HEK293T (cell line): ENCODE measurements around the gene RGS11.

Experiments used
- CTCF ChIA-PET: fragments of 350-600 bp; formaldehyde crosslinking; extraction: SDS; loops from one replicate; lab custom pipeline; 2021; ENCODE audit warnings: antibody characterized with exemption, inconsistent platforms; lab: Yijun Ruan, JAX
- POLR2A ChIA-PET: fragments of 350-600 bp; formaldehyde crosslinking; extraction: SDS; loops from one replicate; lab custom pipeline; 2020; ENCODE audit warnings: antibody characterized with exemption, inconsistent platforms; lab: Yijun Ruan, JAX
- DNase-seq: peaks from one replicate; pipeline ENCODE4 v3.0.0; 2012; ENCODE audit warnings: mixed read lengths; ENCODE audit errors: extremely low spot score
- ARNT ChIP-seq: fragments of 450-650 bp; IDR thresholded peaks from 2 replicates; pipeline ENCODE4 v1.6.1; 2017; ENCODE audit warnings: mild to moderate bottlenecking
- BHLHE40 ChIP-seq: fragments of 450-650 bp; IDR thresholded peaks from 2 replicates; pipeline ENCODE4 v1.6.1; 2016; ENCODE audit warnings: mild to moderate bottlenecking, moderate library complexity, borderline replicate concordance
- CTBP1 ChIP-seq: fragments of 450-650 bp; IDR thresholded peaks from 2 replicates; pipeline ENCODE4 v1.6.1; 2016; ENCODE audit warnings: borderline replicate concordance
- ELF4 ChIP-seq: fragments of 450-650 bp; IDR thresholded peaks from 2 replicates; pipeline ENCODE4 v1.6.1; 2017; ENCODE audit warnings: antibody characterized with exemption
- FOXA1 ChIP-seq: fragments of 450-650 bp; IDR thresholded peaks from 2 replicates; pipeline ENCODE4 v1.6.1; 2016; ENCODE audit warnings: mild to moderate bottlenecking
- FOXK2 ChIP-seq: fragments of 450-650 bp; IDR thresholded peaks from 2 replicates; pipeline ENCODE4 v1.6.1; 2016; ENCODE audit warnings: mild to moderate bottlenecking
- FOXM1 ChIP-seq: fragments of 450-650 bp; IDR thresholded peaks from 2 replicates; pipeline ENCODE4 v1.6.1; 2017; ENCODE audit warnings: mild to moderate bottlenecking, borderline replicate concordance
- HDGF ChIP-seq: fragments of 450-650 bp; IDR thresholded peaks from 2 replicates; pipeline ENCODE4 v1.6.1; 2017; ENCODE audit warnings: antibody characterized with exemption, borderline replicate concordance
- L3MBTL2 ChIP-seq: fragments of 450-650 bp; conservative IDR thresholded peaks from 2 replicates; pipeline ENCODE4 v1.6.1; 2016; ENCODE audit warnings: mild to moderate bottlenecking
- LEF1 ChIP-seq: fragments of 450-650 bp; IDR thresholded peaks from 2 replicates; pipeline ENCODE4 v1.6.1; 2017; ENCODE audit warnings: mild to moderate bottlenecking, borderline replicate concordance
- NFRKB ChIP-seq: fragments of 450-650 bp; IDR thresholded peaks from 2 replicates; pipeline ENCODE4 v1.6.1; 2016; ENCODE audit warnings: mild to moderate bottlenecking, moderate library complexity
- PKNOX1 ChIP-seq: fragments of 450-650 bp; IDR thresholded peaks from 2 replicates; pipeline ENCODE4 v1.6.1; 2016
- SP1 ChIP-seq: fragments of 450-650 bp; IDR thresholded peaks from 2 replicates; pipeline ENCODE4 v1.6.1; 2017
- SUZ12 ChIP-seq: fragments of 450-650 bp; IDR thresholded peaks from 2 replicates; pipeline ENCODE4 v1.6.1; 2016; ENCODE audit warnings: mild to moderate bottlenecking
- TARDBP ChIP-seq: fragments of 450-650 bp; IDR thresholded peaks from 2 replicates; pipeline ENCODE4 v1.6.1; 2016
- ZNF384 ChIP-seq: fragments of 450-650 bp; IDR thresholded peaks from 2 replicates; pipeline ENCODE4 v1.6.1; 2016

The RGS11 gene

DNA sequence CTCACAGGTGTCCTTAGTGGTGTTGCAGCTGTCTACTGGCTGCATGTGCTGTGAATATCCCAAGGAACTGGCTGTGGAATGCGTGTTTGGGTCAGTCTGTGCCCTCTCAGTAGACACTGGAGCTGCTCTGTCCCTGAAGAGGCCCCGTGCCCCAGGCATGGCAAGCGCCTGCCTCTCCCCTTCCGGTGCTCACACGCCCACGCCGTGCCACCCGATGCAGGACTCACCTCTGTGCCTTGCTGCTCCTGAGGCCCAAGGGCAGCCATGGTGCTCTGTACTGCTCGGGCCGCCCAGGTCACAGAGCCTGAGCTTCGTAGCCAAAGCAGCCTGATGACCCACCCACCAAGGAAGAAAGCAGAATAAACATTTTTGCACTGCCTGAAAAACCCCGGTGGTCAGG lies 10.0 kb downstream of the RGS11 start:
- no peak for DNase-seq
- ChIA-PET POLR2A (no interaction called here), CTCF (no interaction called here)
- TF ChIP-seq HDGF (no peak), L3MBTL2 (no peak), PKNOX1 (no peak), BHLHE40 (no peak), NFRKB (no peak), FOXM1 (no peak), SP1 (no peak), FOXK2 (no peak), ARNT (no peak), FOXA1 (no peak), CTBP1 (no peak)

DNA sequence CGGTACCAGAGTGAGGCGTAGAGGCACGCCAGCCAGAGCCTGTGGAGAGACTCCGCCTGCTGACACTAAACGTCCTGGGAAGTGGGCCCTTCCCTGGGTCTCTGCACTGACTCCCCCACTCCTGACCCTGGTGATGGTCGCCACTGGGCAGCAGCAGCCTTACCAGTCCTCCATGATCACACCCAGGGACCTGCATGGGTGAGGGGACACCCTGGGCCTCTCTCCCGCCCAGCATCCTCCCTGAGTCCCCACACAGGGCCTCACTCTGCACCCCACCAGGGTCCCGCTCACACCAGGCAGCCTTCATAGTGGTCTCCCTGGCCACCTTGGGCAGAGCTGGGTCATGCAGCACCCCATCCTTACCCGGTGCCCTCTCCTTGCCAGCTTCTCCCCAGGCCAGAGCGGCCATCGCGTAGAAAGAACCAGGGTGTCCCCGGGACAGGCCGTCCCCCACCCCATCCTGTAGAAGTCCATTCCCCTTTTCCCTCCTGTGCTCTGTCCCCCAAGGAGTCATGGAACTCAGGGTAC lies 10.7 kb downstream of the RGS11 start:
- no peak for TF ChIP-seq PKNOX1
- no peak for TF ChIP-seq TARDBP
- TF ChIP-seq ZNF384: no peak
- no peak for TF ChIP-seq HDGF
- no peak for TF ChIP-seq FOXA1
- TF ChIP-seq L3MBTL2: no peak
- TF ChIP-seq FOXM1: no peak
- no peak for TF ChIP-seq SUZ12
- no peak for TF ChIP-seq ELF4
- TF ChIP-seq LEF1: no peak
- TF ChIP-seq SP1: no peak
- CTCF ChIA-PET: no interaction called here
- DNase-seq: no peak
- POLR2A ChIA-PET: no interaction called here

DNA sequence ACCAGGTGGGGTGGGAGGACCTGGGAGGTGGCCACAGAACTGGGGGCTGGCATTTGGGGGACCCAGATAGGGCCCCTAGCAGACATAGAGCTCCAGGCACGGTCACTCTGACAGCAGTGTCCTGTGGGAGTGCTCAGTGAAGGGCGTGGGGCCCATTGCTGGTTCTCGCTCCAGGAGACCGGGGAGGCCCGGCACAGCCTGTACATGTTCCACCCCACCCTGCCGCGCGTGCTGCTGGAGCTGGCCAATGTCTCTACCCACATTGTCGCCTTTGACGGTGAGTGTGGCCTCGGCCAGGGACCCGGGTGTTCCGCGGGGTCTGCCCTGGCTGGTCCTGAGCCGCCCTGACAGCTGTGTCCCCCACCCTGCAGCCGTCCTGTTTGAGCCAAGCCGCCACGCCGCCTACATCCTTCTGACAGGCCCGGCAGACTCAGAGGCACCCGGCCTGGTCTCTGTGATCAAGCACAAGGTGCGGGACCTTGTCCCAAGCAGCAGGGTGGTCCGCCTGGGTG lies 11.2 kb downstream of the RGS11 start:
- POLR2A ChIA-PET: no interaction called here

DNA sequence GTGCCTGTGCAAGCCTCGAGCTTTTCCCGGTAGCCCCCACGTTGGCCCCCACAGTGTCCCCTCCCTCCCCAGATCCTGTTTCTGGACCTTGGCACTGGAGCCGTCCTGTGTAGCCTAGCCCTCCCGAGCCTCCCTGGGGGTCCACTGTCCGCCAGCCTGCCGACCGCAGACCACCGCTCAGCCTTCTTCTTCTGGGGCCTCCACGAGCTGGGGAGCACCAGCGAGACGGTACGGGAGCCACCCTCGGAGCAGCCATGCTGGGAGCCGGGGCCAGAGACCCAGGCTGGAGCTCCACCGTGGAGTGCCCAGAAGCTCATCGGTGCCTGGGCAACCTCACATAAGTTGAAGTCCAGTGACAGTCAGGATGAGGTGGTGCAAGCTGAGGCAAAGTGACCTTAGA lies 11.8 kb downstream of the RGS11 start:
- TF ChIP-seq CTBP1 (no peak), SP1 (no peak), ARNT (no peak), ELF4 (no peak), FOXA1 (no peak), SUZ12 (no peak), LEF1 (no peak), FOXM1 (no peak), FOXK2 (no peak), ZNF384 (no peak)
- DNase-seq: no peak
- ChIA-PET CTCF (no interaction called here), POLR2A (interaction anchor here (0.8 kb wide), 1 partner anchor 15 kb away, joined by 3 read pairs; no protein-coding TSS in a partner anchor)

More for the DNA sequence above, 11.2 kb downstream of the RGS11 start:
- DNase-seq: no peak
- CTCF ChIA-PET: no interaction called here
- TF ChIP-seq SP1 (no peak), LEF1 (no peak), NFRKB (no peak), L3MBTL2 (no peak), BHLHE40 (no peak), FOXK2 (no peak), FOXA1 (no peak), HDGF (no peak)

DNA sequence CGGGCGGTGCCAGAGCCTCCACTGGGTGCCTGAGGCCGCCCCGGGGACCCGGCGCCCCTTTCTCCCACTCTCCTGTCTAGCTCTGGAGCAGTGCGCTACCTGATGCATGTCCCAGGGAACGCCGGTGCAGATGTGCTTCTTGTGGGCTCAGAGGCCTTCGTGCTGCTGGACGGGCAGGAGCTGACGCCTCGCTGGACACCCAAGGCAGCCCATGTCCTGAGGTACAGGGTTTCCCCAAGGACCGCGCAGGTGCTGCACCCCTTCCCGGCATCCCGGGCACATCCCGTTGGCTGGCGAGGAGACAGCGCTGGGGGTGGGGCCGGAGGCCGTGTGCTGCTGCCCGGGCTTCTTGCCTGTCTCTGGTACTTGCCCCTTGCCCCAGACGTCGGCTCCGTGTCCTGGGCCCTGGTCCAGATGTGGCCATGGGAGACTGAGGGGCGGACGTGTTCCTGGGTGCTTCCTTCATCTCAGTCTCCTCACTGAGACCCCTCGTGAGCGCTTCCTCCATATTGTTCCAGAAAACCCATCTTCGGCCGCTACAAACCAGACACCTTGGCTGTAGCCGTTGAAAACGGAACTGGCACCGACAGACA lies 12.5 kb downstream of the RGS11 start:
- ChIA-PET CTCF (no interaction called here), POLR2A (interaction anchor here (0.8 kb wide), 1 partner anchor 16 kb away, joined by 3 read pairs; no protein-coding TSS in a partner anchor)
- no peak for TF ChIP-seq L3MBTL2
- no peak for TF ChIP-seq TARDBP
- TF ChIP-seq ELF4: no peak
- no peak for TF ChIP-seq SP1
- TF ChIP-seq CTBP1: no peak
- TF ChIP-seq FOXK2: no peak
- no peak for TF ChIP-seq BHLHE40
- TF ChIP-seq HDGF: no peak
- no peak for TF ChIP-seq NFRKB
- TF ChIP-seq FOXA1: no peak
- no peak for TF ChIP-seq ARNT
- TF ChIP-seq PKNOX1: no peak
- TF ChIP-seq ZNF384: no peak
- no peak for DNase-seq

- TF ChIP-seq L3MBTL2 (no peak), NFRKB (no peak), TARDBP (no peak), LEF1 (no peak), FOXA1 (no peak), HDGF (no peak), SUZ12 (no peak), FOXK2 (no peak), ZNF384 (no peak), ELF4 (no peak), PKNOX1 (no peak), SP1 (no peak), ARNT (no peak), CTBP1 (no peak), BHLHE40 (no peak)
- DNase-seq: no peak
- CTCF ChIA-PET: no interaction called here
- POLR2A ChIA-PET: no interaction called here
Measured at GRCh38 chr16:262121-262745, 13.5 kb downstream of the RGS11 start.
